GM23338 (cell line): ENCODE measurements around the gene SCN3B. TPM values are rescaled to one million over a fixed set of nuclear protein-coding genes. Genes with fewer than 3 reads are reported as not detected.

Experiments
- ATAC-seq: fragments of 200-7000 bp; cut with Tn5 transposase; 3 replicates; pipeline ENCODE4 v1.9.1; 2020
- DNase-seq: peaks from one replicate; pipeline ENCODE4 v3.0.0-alpha.2; 2015; ENCODE audit warnings: low spot score
- H2AFZ ChIP-seq: fragments of 200-600 bp; sonication (generic); 2 replicates; pipeline ENCODE4 v1.8.0; 2016; ENCODE audit warnings: antibody characterized with exemption, mild to moderate bottlenecking, moderate library complexity
- H3F3A ChIP-seq: fragments of 200-600 bp; sonication (generic); replicated peaks from 2 replicates; pipeline ENCODE4 v1.8.0; 2017; ENCODE audit warnings: antibody characterized with exemption, mixed run types, low read depth
- H3K27ac ChIP-seq: fragments of 200-600 bp; sonication (generic); 2 replicates; pipeline ENCODE4 v1.6.1; 2016; ENCODE audit warnings: low read depth
- H3K27me3 ChIP-seq: fragments of 200-600 bp; sonication (generic); 2 replicates; pipeline ENCODE4 v1.8.0; 2016; ENCODE audit warnings: mild to moderate bottlenecking, mixed run types, moderate library complexity; ENCODE audit not compliant: insufficient read depth
- H3K36me3 ChIP-seq: fragments of 200-600 bp; sonication (generic); 2 replicates; pipeline ENCODE4 v1.8.0; 2016; ENCODE audit warnings: mild to moderate bottlenecking; ENCODE audit not compliant: insufficient read depth
- H3K4me1 ChIP-seq: fragments of 200-600 bp; sonication (generic); 2 replicates; pipeline ENCODE4 v1.8.0; 2016; ENCODE audit warnings: mild to moderate bottlenecking, moderate library complexity; ENCODE audit not compliant: insufficient read depth
- H3K4me2 ChIP-seq: fragments of 200-600 bp; sonication (generic); 2 replicates; pipeline ENCODE4 v1.7.1; 2017; ENCODE audit warnings: mixed run types
- H3K4me3 ChIP-seq: fragments of 200-600 bp; sonication (generic); 2 replicates; pipeline ENCODE4 v1.6.1; 2016; ENCODE audit warnings: mixed run types
- H3K79me2 ChIP-seq: fragments of 200-600 bp; sonication (generic); replicated peaks from 2 replicates; pipeline ENCODE4 v1.8.0; 2017; ENCODE audit warnings: mild to moderate bottlenecking; ENCODE audit not compliant: insufficient read depth
- H3K9me2 ChIP-seq: fragments of 200-600 bp; sonication (generic); 2 replicates; pipeline ENCODE4 v1.8.0; 2017; ENCODE audit not compliant: insufficient read depth
- H4K20me1 ChIP-seq: fragments of 200-600 bp; sonication (generic); replicated peaks from 2 replicates; pipeline ENCODE4 v1.8.0; 2017; ENCODE audit warnings: mild to moderate bottlenecking; ENCODE audit not compliant: insufficient read depth
- H3K27ac Mint-ChIP-seq: 2 replicates; pipeline ENCODE4 v1.8.0; 2020; ENCODE audit warnings: inconsistent platforms, mild to moderate bottlenecking, moderate library complexity, mixed read lengths
- H3K27me3 Mint-ChIP-seq: 3 replicates; pipeline ENCODE4 v1.8.0; 2022; ENCODE audit warnings: low read depth, mild to moderate bottlenecking, moderate library complexity, mixed read lengths, inconsistent platforms; ENCODE audit not compliant: insufficient read depth, poor library complexity
- H3K36me3 Mint-ChIP-seq: 3 replicates; pipeline ENCODE4 v1.8.0; 2021; ENCODE audit warnings: low read depth, mild to moderate bottlenecking, inconsistent platforms, moderate library complexity, mixed read lengths
- H3K4me1 Mint-ChIP-seq: 3 replicates; pipeline ENCODE4 v1.8.0; 2020; ENCODE audit warnings: mild to moderate bottlenecking, inconsistent platforms, mixed read lengths
- H3K4me3 Mint-ChIP-seq: 3 replicates; pipeline ENCODE4 v1.8.0; 2021; ENCODE audit warnings: moderate library complexity, mild to moderate bottlenecking, inconsistent platforms, mixed read lengths
- H3K9me3 Mint-ChIP-seq: 3 replicates; pipeline ENCODE4 v1.8.0; 2020; ENCODE audit warnings: moderate library complexity, mild to moderate bottlenecking, inconsistent platforms, mixed read lengths
- CREB1 ChIP-seq: fragments of 250-450 bp; sonication (Bioruptor Pico); IDR thresholded peaks from 2 replicates; pipeline ENCODE4 v1.5.0; 2020; ENCODE audit warnings: low read depth, mild to moderate bottlenecking, moderate library complexity
- EZH2 ChIP-seq: fragments of 200-600 bp; sonication (generic); IDR thresholded peaks from one replicate; pipeline ENCODE4 v1.8.0; 2017; ENCODE audit warnings: antibody characterized with exemption, mild to moderate bottlenecking, low read depth; ENCODE audit not compliant: unreplicated experiment
- EZH2phosphoT487 ChIP-seq: fragments of 200-600 bp; sonication (generic); IDR thresholded peaks from one replicate; pipeline ENCODE4 v1.8.1; 2018; ENCODE audit warnings: antibody characterized with exemption; ENCODE audit not compliant: unreplicated experiment
- NANOG ChIP-seq: IDR thresholded peaks from 2 replicates; pipeline ENCODE4 v1.6.1; 2016; ENCODE audit warnings: antibody characterized with exemption, borderline replicate concordance
- STAT1 ChIP-seq: IDR thresholded peaks from one replicate; pipeline ENCODE4 v1.6.1; 2016; ENCODE audit warnings: antibody characterized with exemption; ENCODE audit not compliant: unreplicated experiment
- ZNF114 ChIP-seq: fragments of 250-450 bp; sonication (Bioruptor Pico); IDR thresholded peaks from 2 replicates; pipeline ENCODE4 v1.5.0; 2020; ENCODE audit warnings: mild to moderate bottlenecking, moderate library complexity
- ZNF331 ChIP-seq: fragments of 250-450 bp; sonication (Bioruptor Pico); IDR thresholded peaks from 2 replicates; pipeline ENCODE4 v1.5.0; 2020; ENCODE audit warnings: low read depth, mild to moderate bottlenecking, moderate library complexity
- ZNF462 ChIP-seq: fragments of 250-450 bp; sonication (Bioruptor Pico); IDR thresholded peaks from 2 replicates; pipeline ENCODE4 v1.5.0; 2020; ENCODE audit warnings: mild to moderate bottlenecking, moderate library complexity
- polyA plus RNA-seq: library from polyadenylated mRNA; unstranded; fragments of >200 nt; fragmentation: Nextera tagmentation; extraction: Ambion mirVana; gene quantifications from 2 replicates; pipeline ENCODE4 v1.2.1, GENCODE V29; 2016
- total RNA-seq: library from RNA; depleted of rRNA; stranded (reverse); fragments of >200 nt; shearing (Covaris generic); gene quantifications from 2 replicates; pipeline ENCODE4 v1.2.3, GENCODE V29; 2014

SCN3B gene
- total and polyA plus RNA-seq, 2 experiments from 2014 or later: 0.74 to 1.7 TPM

- peak; percentile 18 for ATAC-seq
- Histone ChIP-seq H3K27me3 (no peaks in the 10 kb centered on the region), H4K20me1 (no peaks in the 10 kb centered on the region), H3F3A (no peaks in the 10 kb centered on the region), H3K79me2 (no peaks in the 10 kb centered on the region), H3K4me1 (peaks cover 15% of the 10 kb centered on the region), H3K27ac (no peak overlapping the region), H3K9me2 (no peaks in the 10 kb centered on the region), H3K4me3 (no peak overlapping the region), H3K36me3 (no peaks in the 10 kb centered on the region), H3K4me2 (0 out of 2 replicates have a peak overlapping the region, but pooled peaks have one; percentile 13), H2AFZ (peak overlapping the region; percentile 70)
- H3K36me3 Mint-ChIP-seq: no peaks in the 10 kb centered on the region; the same call in 2 of the 3 replicates
- DNase-seq: no peak
- H3K4me1 Mint-ChIP-seq: peaks cover 25% of the 10 kb centered on the region
- H3K9me3 Mint-ChIP-seq: no peaks in the 10 kb centered on the region; the same call in 2 of the 3 replicates
- H3K27ac Mint-ChIP-seq: no peak overlapping the region
- TF ChIP-seq ZNF462 (CRISPR knock-in tag) (no peak), CREB1 (CRISPR knock-in tag) (no peak), NANOG (no peak), EZH2 (no peak), STAT1 (no peak), ZNF114 (CRISPR knock-in tag) (no peak), ZNF331 (CRISPR knock-in tag) (no peak), EZH2phosphoT487 (no peak)
- no peak overlapping the region for H3K4me3 Mint-ChIP-seq
- H3K27me3 Mint-ChIP-seq: peaks cover 4% of the 10 kb centered on the region
These were observed 13.0 kb downstream of the SCN3B start for GRCh38 chr11:123641495-123641840.
